OCI-LY1 (cell line): ENCODE measurements around the gene ZBTB21.

Source experiments
- CTCF ChIP-seq: fragments of 200-600 bp; sonication (generic), shearing (Covaris generic); IDR thresholded peaks from 2 replicates; pipeline ENCODE4 v1.5.1; 2017; ENCODE audit warnings: mild to moderate bottlenecking, antibody characterized with exemption, low read length, moderate library complexity, mixed read lengths
- EZH2 ChIP-seq: fragments of 200-600 bp; sonication (generic), shearing (Covaris generic); IDR thresholded peaks from 2 replicates; pipeline ENCODE4 v1.8.0; 2017; ENCODE audit warnings: borderline replicate concordance, mixed run types, mild to moderate bottlenecking, antibody characterized with exemption, low read length, moderate library complexity, mixed read lengths

DNA sequence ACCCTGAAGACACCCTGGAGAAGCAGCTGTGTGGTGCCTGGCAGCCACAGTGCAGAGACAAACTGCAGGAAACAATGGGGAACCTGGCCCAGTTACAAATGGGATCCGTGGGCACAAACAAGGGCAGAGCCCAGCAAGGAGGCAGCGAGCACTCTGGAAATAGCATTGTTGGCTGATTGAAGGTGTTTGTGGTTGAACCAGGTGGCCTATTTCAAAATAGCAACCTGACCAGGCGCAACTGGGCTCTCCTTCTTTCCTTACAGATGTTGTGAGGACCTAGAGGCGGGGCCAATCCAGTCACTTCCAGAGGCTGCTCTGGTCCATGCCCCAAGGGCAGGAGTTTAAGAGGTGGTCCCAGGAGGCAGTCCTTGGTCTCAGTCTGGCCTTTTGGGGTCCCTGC, 21.7 kb upstream of the ZBTB21 start:
- TF ChIP-seq CTCF (no peak), EZH2 (no peak)
